NB4 (cell line): ENCODE results near the gene PDGFA.

Source experiments
- DNase-seq: peaks from one replicate; pipeline ENCODE4 v3.0.0; 2010; ENCODE audit warnings: low read depth
- H3K4me3 ChIP-seq: one replicate; pipeline ENCODE4 v1.5.1; 2011; ENCODE audit warnings: mild to moderate bottlenecking, low read depth, low read length, moderate library complexity
- MAX ChIP-seq: IDR thresholded peaks from 2 replicates; pipeline ENCODE4 v1.6.1; 2011; ENCODE audit warnings: low read depth, low read length
- MYC ChIP-seq: IDR thresholded peaks from 2 replicates; pipeline ENCODE4 v1.6.1; 2011; ENCODE audit warnings: low read depth, low read length
- POLR2A ChIP-seq: IDR thresholded peaks from 2 replicates; pipeline ENCODE4 v1.6.1; 2011; ENCODE audit warnings: mild to moderate bottlenecking; ENCODE audit not compliant: insufficient read length; ENCODE audit errors: extremely low read depth
- TF ChIP-seq, protein P1 (sequence below): IDR thresholded peaks from one replicate; pipeline ENCODE4 v1.5.1; 2012; ENCODE audit warnings: low read depth, low read length

Gene PDGFA

DNA sequence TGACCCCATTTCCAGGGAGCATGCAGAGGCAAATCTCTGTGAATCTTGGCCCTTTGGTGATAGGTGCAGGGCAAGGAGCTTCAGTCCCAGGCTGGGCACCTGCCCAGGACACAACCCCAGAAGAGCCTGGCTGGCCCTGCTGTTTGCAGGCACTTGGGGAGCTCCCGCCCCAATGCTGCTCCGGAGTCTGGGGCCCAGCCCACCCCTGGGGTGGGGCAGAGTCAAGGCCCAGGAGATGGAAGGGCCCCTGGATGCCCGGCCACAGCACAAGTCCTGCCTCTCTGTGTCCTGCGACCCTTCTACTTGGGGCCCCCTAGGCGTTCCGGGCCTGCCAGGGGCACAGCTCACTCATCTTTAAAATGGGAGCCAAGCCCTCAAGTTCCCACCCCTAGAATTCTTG lies 24.7 kb downstream of the PDGFA start:
- no peak for DNase-seq
- TF ChIP-seq MYC (no peak), MAX (no peak), POLR2A (no peak)
- TF ChIP-seq, protein P1, sequence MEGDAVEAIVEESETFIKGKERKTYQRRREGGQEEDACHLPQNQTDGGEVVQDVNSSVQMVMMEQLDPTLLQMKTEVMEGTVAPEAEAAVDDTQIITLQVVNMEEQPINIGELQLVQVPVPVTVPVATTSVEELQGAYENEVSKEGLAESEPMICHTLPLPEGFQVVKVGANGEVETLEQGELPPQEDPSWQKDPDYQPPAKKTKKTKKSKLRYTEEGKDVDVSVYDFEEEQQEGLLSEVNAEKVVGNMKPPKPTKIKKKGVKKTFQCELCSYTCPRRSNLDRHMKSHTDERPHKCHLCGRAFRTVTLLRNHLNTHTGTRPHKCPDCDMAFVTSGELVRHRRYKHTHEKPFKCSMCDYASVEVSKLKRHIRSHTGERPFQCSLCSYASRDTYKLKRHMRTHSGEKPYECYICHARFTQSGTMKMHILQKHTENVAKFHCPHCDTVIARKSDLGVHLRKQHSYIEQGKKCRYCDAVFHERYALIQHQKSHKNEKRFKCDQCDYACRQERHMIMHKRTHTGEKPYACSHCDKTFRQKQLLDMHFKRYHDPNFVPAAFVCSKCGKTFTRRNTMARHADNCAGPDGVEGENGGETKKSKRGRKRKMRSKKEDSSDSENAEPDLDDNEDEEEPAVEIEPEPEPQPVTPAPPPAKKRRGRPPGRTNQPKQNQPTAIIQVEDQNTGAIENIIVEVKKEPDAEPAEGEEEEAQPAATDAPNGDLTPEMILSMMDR, result no peak
- no peak overlapping the region for H3K4me3 ChIP-seq

GRCh38 chr7:494259-494687 lies 25.4 kb downstream of the PDGFA start:
- TF ChIP-seq MAX, result no peak
- no peak for TF ChIP-seq MYC
- TF ChIP-seq, protein P1, result no peak
- TF ChIP-seq POLR2A, result no peak
- no peak for DNase-seq
- H3K4me3 ChIP-seq, result no peak overlapping the region

DNA sequence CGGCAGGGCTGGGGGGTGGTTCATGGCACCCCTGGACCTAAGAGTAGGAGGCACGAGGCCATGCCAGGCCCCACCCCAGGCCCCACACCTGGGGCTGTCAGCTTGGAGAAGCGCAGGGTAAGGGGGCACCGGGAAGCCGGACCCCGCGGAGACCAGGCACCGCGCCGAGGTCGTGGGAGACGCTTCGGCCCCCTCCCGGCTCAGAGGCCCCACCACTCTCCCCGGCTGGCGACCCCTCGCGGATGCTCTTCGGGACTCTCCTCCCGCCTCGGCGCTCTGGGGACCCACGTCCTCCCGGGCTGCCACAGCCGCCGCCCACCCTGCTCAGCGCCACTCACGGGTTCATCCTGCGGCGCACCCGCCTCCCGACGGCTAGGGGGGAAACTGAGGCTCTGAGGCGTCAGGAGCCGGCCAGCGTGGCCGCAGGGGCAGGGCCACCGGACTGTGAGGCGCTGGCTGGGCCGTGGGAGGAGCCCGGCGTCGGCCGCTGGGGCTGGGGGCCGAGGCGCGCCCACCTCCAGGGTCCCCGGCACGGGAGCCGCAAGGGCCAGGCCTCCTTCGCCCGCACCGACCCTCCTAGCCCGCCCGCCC lies 25.9 kb downstream of the PDGFA start:
- no peak for TF ChIP-seq MAX
- H3K4me3 ChIP-seq, result no peak overlapping the region
- DNase-seq, result no peak

- DNase-seq, result no peak
- TF ChIP-seq MAX (no peak), POLR2A (no peak), MYC (no peak)
- TF ChIP-seq, protein P1, result no peak
- H3K4me3 ChIP-seq, result no peak overlapping the region
Measured at GRCh38 chr7:492714-493065, 27.0 kb downstream of the PDGFA start.

DNA sequence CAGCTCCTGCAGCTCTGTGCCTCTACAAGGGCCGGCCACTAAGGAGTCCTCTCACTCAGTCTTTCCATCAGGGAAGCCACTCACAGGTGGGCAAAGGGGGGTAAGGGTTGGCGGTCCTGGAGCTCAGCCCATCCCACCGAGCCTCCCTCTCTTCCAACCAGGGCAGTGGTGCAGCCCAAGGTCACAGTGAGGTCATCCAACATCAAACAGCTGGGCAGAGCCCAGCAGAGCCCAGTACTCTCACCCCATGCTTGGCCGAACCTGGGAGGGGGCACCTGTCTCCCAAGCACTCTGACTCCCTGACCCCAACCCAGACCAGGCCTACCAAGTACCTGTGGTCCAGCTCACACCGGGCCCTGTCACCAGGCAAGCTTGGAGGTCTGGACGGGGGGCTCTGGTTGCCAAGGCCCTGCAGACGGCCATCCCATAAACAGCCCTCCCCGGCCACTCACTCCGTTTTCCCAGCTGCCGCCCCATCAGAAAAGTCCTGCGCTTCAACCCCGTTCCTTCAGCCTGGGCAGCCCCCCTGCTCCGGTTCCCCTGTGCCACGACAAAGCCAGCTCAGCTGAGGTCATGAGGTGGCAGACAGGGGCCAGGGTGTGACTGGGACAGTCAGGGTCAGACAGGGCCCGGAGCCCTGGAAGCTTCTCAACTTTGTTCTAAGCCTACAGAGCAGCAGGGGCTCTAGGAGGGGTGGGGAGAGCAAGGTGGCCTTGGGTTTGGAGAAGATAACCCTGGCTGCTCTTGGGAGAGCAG lies 27.5 kb downstream of the PDGFA start:
- H3K4me3 ChIP-seq, result no peak overlapping the region
- DNase-seq, result no peak
- TF ChIP-seq MAX (no peak), POLR2A (no peak), MYC (no peak)
- TF ChIP-seq, protein P1, result no peak

- no peak for TF ChIP-seq MAX
- no peak for TF ChIP-seq POLR2A
- TF ChIP-seq, protein P1, result no peak
- TF ChIP-seq MYC, result no peak
- H3K4me3 ChIP-seq, result no peak overlapping the region
- DNase-seq, result no peak
Measured at GRCh38 chr7:491292-491957, 28.2 kb downstream of the PDGFA start.
